DOHH2 (cell line): Measurements from ENCODE around the gene FBN2.
"Not testable (repeated sequence)": the region's sequence is repeated elsewhere in the genome, so short reads cannot be mapped to it uniquely, and the experiment has no call there.

ENCODE experiments used
- CTCF ChIP-seq: fragments of 200-600 bp; sonication (generic); IDR thresholded peaks from one replicate; pipeline ENCODE4 v1.5.1; 2014; ENCODE audit warnings: antibody characterized with exemption, mild to moderate bottlenecking, low read depth, low read length; ENCODE audit not compliant: poor library complexity, severe bottlenecking
- EZH2phosphoT487 ChIP-seq: fragments of 200-600 bp; sonication (generic); IDR thresholded peaks from 2 replicates; pipeline ENCODE4 v1.6.1; 2017; ENCODE audit warnings: borderline replicate concordance, mild to moderate bottlenecking, antibody characterized with exemption, low read length, moderate library complexity, mixed read lengths

GRCh38 chr5:128447224-128447623 lies 90.8 kb downstream of the FBN2 start:
- TF ChIP-seq CTCF, EZH2phosphoT487: not testable (repeated sequence)
